ENCODE data around the gene PHRF1.

The PHRF1 gene

DNA sequence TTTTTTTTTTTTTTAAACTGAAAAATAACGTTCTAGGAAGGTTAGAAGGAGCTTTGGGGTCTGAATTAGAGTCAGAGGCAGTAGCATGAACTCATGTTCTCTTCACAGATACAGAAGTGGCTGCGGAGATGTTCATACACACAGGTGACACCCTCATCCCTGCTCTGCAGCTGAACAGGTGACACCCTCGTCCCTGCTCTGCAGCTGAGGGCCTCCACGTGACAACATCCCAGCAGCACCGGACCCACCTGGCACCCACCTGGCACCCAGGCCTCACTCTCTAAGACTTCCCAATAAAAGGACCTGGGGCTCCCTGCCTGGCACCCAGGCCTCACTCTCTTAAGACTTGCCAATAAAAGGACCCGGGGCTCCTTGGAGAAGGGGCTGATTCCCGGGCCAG lies 80.6 kb downstream of the PHRF1 start:
- no peak for DNase-seq (ENCODE audit: low spot score)

DNA sequence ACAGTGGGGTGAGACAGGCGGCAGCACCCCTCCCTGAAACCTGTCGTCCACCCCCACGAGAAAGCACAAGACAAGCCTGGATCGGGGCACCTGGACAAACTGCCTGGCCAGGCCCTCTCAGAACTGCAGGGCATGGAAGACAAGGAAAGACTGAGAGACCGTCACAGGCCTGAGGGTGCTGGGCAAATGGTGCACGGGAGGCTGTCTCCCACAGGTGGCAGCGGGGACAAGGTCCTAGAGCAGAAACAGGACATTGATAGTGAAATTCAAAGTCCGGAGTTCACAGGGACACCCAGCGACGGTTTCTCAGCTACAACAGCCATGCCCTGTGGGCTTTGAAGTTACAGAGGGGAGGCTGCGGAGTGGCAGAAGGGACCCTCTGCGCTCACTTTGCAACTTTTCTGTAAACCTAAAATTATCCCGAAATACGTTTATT lies 81.4 kb downstream of the PHRF1 start:
- no peak for DNase-seq (ENCODE audit: low spot score)

DNA sequence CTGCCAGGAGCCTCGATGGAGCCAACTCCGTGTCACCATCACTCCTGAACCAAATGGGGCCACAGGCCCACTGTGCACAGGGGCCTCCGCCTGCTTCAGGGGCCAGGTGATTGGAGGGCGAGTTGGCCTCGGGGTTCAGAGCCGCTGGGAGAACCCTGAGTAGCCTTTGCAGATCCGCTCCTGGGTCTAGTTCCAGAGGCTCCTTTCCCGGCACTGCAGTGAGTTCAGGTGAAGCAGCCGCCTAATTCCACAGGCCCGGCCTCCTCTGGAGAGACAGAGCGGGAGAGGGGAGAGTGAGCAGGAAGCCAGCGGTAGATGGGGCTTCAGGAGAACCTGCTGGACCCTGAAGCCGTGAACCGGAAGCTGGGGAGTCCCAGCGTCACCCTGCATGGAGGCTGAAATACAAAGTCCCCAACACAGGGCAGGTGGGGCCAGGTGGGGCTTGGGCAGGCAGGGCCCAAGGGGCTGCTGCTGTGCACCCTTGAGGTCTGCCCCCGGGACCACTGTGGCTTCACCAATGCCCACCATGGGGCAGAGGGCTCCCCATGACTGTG lies 83.3 kb downstream of the PHRF1 start:
- DNase-seq (ENCODE audit: low spot score), result no peak

DNA sequence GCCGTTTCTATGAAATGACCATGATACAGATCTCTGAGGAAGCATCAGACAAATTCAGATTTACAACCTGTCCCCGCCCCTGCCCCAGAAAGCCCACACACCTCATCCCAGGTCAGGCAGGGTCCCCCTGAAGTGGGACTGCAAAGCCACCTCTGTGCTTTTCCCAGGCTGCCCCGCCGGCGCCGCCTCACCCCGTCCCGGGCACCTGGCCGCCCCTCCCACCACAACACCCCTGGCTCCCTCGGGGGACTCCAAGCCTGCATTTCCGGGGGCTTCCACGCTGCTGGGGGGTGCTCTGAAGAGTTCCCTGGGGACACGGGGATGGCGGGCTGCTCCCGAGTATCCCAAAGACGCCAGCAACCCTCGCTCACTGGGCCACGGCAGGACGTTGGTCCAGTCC lies 84.0 kb downstream of the PHRF1 start:
- no peak for DNase-seq (ENCODE audit: low spot score)

DNA sequence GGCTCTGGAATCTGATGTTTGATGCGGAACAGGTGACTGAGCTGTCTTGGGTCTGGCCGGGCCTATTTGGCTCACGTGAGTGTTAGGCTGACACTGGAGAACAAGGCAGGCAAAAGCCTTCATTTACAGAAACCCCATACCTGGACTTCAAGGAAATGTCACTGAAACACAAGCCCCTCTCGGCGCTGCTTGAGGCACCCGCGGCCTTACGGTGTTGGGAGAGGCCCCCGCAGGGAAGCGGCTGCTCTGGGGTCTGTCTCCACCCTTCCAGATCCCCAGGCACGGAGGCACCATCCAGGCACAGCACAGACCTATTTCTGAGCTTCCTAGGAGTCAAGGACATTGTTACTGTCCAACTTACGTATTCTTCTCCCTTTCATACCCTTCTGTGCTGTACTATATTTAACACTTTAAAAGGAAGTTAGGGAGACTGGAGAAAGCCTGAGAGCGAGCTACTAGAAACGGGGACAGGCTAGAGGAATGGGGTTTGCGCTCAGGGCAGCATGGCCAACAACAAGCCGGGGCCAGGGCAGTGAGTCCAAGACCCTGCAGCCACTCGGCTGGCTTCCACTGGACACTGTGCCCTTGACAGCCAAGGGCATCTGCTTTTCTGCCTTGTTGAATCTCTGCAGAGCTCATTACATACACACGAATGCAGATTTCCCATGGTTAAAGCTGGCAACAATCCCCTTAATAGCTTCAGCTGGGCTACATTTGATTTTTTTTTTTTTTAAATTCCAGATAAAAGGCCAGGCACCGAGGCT lies 84.6 kb downstream of the PHRF1 start:
- DNase-seq (ENCODE audit: low spot score), result no peak

Measured in kidney tubule cell (primary cell).